ENCODE data around the gene TIGIT. TPM values are rescaled to one million over a fixed set of nuclear protein-coding genes. Genes with fewer than 3 reads are reported as not detected.

Gene TIGIT
- total RNA-seq, 4 donors from 2014 or later: 0.08 to 1.1 (median 0.27) TPM; not detected in 1

DNA sequence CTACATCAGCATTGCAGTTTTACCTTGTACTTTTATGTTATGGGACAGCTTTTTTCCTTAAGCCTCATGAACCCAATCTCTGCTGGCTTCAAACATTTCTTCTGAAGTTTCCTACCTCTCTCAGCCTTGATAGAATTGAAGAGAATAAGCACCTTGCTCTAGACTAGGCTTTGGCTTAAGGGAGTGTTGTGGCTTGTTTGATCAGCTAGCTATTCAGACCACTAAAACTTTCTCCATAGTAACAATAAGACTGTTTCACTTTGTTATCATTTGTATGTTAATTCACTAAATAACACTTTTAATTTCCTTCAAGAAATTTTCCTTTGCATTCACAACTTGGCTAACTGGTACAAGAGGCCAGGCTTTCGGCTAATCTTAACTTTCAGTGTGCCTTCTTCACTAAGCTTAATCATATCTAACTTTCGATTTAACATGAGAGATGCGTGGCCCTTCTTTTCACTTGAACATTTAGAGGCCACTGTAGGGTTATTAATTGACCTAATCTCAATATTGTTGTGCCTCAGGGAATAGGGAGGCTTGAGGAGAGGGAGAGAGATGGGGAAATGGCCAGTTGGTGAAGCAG lies 8.1 kb upstream of the TIGIT start:
- TF ChIP-seq POLR2AphosphoS5 (IDR thresholded peaks at IDR 0.05) (no peak), POLR2A (IDR thresholded peaks at IDR 0.05) (no peak), EP300 (IDR thresholded peaks at IDR 0.05) (no peak)
- TF ChIP-seq, protein P1, sequence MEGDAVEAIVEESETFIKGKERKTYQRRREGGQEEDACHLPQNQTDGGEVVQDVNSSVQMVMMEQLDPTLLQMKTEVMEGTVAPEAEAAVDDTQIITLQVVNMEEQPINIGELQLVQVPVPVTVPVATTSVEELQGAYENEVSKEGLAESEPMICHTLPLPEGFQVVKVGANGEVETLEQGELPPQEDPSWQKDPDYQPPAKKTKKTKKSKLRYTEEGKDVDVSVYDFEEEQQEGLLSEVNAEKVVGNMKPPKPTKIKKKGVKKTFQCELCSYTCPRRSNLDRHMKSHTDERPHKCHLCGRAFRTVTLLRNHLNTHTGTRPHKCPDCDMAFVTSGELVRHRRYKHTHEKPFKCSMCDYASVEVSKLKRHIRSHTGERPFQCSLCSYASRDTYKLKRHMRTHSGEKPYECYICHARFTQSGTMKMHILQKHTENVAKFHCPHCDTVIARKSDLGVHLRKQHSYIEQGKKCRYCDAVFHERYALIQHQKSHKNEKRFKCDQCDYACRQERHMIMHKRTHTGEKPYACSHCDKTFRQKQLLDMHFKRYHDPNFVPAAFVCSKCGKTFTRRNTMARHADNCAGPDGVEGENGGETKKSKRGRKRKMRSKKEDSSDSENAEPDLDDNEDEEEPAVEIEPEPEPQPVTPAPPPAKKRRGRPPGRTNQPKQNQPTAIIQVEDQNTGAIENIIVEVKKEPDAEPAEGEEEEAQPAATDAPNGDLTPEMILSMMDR (IDR thresholded peaks at IDR 0.05): no peak
- Histone ChIP-seq H3K9me3 (no peaks in the 10 kb centered on the region), H3K36me3 (no peaks in the 10 kb centered on the region), H3K4me3 (no peak overlapping the region), H3K27me3 (no peaks in the 10 kb centered on the region), H3K27ac (no peak overlapping the region), H3K4me1 (no peaks in the 10 kb centered on the region)
- no peak for ATAC-seq
- 94% methylated on average over 2 to 3 of the region's 3 CpGs for WGBS, 2 donors (ENCODE audit: low coverage in 1 of 2)

DNA sequence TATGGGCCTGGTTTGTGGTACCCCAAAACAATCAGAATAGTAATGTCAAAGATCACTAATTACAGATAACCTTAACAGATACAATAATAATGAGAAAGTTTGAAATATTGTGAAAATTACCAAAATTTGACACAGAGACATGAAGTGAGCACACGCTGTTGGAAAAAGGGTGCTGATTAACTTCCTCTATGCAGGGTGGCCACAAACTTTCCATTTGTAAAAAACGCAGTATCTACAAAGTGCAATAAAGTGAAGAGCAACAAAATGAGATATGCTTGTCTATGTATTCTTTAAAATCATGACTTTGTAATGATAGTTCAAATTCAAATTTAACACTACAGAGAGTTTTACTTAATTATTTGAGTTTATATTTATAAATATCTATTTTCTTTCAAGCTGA lies 7.6 kb upstream of the TIGIT start:
- TF ChIP-seq POLR2AphosphoS5 (IDR thresholded peaks at IDR 0.05) (no peak), EP300 (IDR thresholded peaks at IDR 0.05) (no peak), POLR2A (IDR thresholded peaks at IDR 0.05) (no peak)
- TF ChIP-seq, protein P1 (IDR thresholded peaks at IDR 0.05): no peak
- no peak overlapping the region for H3K4me3 ChIP-seq
- H3K4me1 ChIP-seq: no peaks in the 10 kb centered on the region
- no peaks in the 10 kb centered on the region for H3K36me3 ChIP-seq
- H3K27me3 ChIP-seq: no peaks in the 10 kb centered on the region
- ATAC-seq: no peak
- H3K27ac ChIP-seq: no peak overlapping the region
- H3K9me3 ChIP-seq: no peaks in the 10 kb centered on the region
- 81 to 100% methylated on average over 2 of the region's 2 CpGs for WGBS, 2 donors (ENCODE audit: low coverage in 1 of 2)

DNA sequence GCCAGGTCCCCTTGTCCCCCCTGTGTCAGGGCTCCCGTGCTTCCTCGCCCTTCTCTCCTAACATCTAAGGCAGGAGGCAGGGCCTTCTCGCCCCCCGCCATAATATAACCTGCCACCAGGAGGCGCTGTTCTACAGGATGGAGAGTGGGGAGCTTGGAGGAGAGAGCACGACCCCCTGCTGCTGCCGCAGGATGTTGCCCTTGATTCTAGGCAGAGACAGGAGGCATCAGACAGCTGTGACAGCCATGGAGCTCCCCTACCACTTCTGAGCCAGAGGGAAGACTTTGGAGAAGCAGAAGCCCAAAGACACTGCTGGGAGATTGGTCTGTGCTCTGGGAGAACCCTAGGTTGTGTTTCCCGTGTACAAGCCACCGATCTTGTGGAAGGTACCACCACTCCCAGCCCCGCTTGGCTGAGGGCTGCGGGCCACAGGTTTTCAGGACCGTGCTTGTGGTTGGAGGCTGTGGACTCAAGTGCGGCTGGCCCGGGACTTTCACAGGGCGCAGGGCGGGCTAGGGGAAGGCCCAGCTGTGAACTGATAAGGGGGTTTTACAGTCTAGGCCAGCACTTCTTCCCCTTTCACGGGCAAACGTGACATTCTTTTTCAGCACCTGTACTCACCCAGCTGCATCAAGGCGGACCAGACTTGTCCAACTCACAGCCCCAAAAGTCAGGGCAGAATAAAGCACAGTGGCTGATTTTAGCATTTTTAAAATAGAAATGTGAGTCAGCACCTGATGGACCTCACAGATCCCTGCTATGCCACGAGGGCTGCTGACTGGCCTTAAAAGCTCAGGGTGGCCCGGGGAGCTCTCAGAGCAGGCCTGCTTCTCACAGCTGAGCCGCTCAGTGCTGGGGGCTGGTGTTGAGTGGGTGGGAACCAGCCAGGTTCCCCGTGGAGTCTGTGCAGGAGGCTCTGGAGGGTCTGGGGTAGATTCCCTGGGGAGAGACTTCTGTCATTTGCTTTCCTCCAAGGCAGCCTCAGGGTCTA lies 2.6 kb upstream of the TIGIT start:
- TF ChIP-seq POLR2A (IDR thresholded peaks at IDR 0.05): no peak
- TF ChIP-seq, protein P1 (IDR thresholded peaks at IDR 0.05): peak; percentile 25 to 70 (median 42)
- 40 to 52% methylated on average over 2 to 3 of the region's 23 CpGs for WGBS, 2 donors (ENCODE audit: low coverage in 1 of 2)
- ATAC-seq: peak; percentile 48
- Histone ChIP-seq H3K36me3 (no peaks in the 10 kb centered on the region), H3K4me1 (no peaks in the 10 kb centered on the region), H3K27me3 (no peaks in the 10 kb centered on the region), H3K4me3 (no peak overlapping the region), H3K27ac (no peak overlapping the region), H3K9me3 (no peaks in the 10 kb centered on the region)

DNA sequence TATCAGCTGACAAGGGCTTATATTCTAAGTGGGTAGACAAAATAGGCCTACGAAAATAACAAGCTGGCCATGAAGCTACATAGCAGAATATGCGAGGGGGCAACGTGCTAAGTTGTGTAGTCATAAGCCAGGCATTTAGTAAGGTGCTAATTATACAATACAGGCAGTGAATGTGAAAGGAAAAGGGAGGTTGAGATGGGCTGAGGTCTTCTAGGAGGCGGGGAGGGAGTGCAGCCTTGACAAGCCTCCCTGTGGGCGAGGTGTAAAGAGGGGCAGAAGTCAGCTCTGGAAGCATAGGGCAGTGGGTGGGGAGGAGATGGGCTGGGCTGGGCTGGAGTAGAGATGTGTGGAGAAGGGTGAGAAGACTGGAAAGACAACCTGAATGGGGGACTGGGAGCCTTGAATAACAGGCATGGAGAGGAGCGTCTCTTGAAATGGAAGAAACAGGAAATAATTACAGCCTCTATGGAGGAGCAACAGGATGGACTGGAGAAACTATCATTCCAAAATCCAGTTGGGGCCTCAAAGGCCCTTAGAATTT lies 1.2 kb downstream of the TIGIT start:
- no peak for TF ChIP-seq POLR2A (IDR thresholded peaks at IDR 0.05)
- no peak for TF ChIP-seq EP300 (IDR thresholded peaks at IDR 0.05)
- TF ChIP-seq, protein P1 (IDR thresholded peaks at IDR 0.05): no peak
- no peak for TF ChIP-seq POLR2AphosphoS5 (IDR thresholded peaks at IDR 0.05)
- H3K9me3 ChIP-seq: no peaks in the 10 kb centered on the region
- no peaks in the 10 kb centered on the region for H3K27me3 ChIP-seq
- no peaks in the 10 kb centered on the region for H3K4me1 ChIP-seq
- ATAC-seq: no peak
- H3K27ac ChIP-seq: no peak overlapping the region
- 74 to 80% methylated on average over 5 to 6 of the region's 6 CpGs for WGBS, 2 donors (ENCODE audit: low coverage in 1 of 2)
- no peaks in the 10 kb centered on the region for H3K36me3 ChIP-seq
- no peak overlapping the region for H3K4me3 ChIP-seq
